Astrocyte of the spinal cord (primary cell): ENCODE data around the gene GBA3.

ENCODE experiments used
- DNase-seq: peaks from one replicate; pipeline ENCODE4 v3.0.0; 2011; ENCODE audit warnings: low read depth, low spot score
- H3K4me3 ChIP-seq: 2 replicates; pipeline ENCODE4 v1.5.1; 2011; ENCODE audit warnings: low read depth, mild to moderate bottlenecking, low read length, moderate library complexity
- CTCF ChIP-seq: IDR thresholded peaks from 2 replicates; pipeline ENCODE4 v1.5.1; 2012; ENCODE audit warnings: low read depth, mild to moderate bottlenecking, low read length, inconsistent platforms
- in situ Hi-C: cut with HindIII; loops from 2 replicates; pipeline ENCODE4 v1.10.0; 2017; ENCODE audit warnings: low sequenced_read_pairs

GBA3 gene

GRCh38 chr4:22744478-22745062 lies 51.8 kb downstream of the GBA3 start:
- in situ Hi-C loops = no loop called here
- no peak for DNase-seq
- H3K4me3 ChIP-seq = no peak overlapping the region
- no peak for TF ChIP-seq CTCF

- no peak overlapping the region for H3K4me3 ChIP-seq
- in situ Hi-C loops = no loop called here
- DNase-seq = no peak
- TF ChIP-seq CTCF = no peak
These were observed 52.5 kb downstream of the GBA3 start for GRCh38 chr4:22745234-22745633.

- no peak for DNase-seq
- no peak for TF ChIP-seq CTCF
- no peak overlapping the region for H3K4me3 ChIP-seq
- in situ Hi-C loops = no loop called here
These were observed 61.4 kb downstream of the GBA3 start for GRCh38 chr4:22754116-22754515.

- TF ChIP-seq CTCF = no peak
These were observed 69.8 kb downstream of the GBA3 start for GRCh38 chr4:22762548-22762947.

GRCh38 chr4:22764183-22764582 lies 71.4 kb downstream of the GBA3 start:
- DNase-seq = no peak
- TF ChIP-seq CTCF = no peak
- no peak overlapping the region for H3K4me3 ChIP-seq
- in situ Hi-C loops = no loop called here

More at GRCh38 chr4:22762548-22762947, 69.8 kb downstream of the GBA3 start:
- no peak for DNase-seq
- H3K4me3 ChIP-seq = no peak overlapping the region
- in situ Hi-C loops = no loop called here

- in situ Hi-C loops = no loop called here
- no peak for TF ChIP-seq CTCF
- H3K4me3 ChIP-seq = no peak overlapping the region
- DNase-seq = no peak
These were observed 73.3 kb downstream of the GBA3 start for GRCh38 chr4:22766068-22766467.
